GM12878 (cell line): ENCODE data around the gene SLC9C1. TPM values are rescaled to one million over a fixed set of nuclear protein-coding genes. Genes with fewer than 3 reads are reported as not detected.
A peak's percentile ranks its signal among the peaks of the same experiment; 100 is the strongest.

Experiments
- CREB1 ChIP-seq: IDR thresholded peaks from 2 replicates; pipeline ENCODE4 v1.6.1; 2012; ENCODE audit warnings: low read depth, mild to moderate bottlenecking, inconsistent platforms
- CTCF ChIP-seq, 3 experiments: IDR thresholded peaks in 2 of 3; conservative IDR thresholded peaks in 1 of 3; 2 replicates each; pipeline ENCODE4 v1.5.1; 2011; ENCODE audit warnings: low read depth in 3 of 3, low read length in 3 of 3, mild to moderate bottlenecking in 3 of 3, control low read depth in 2 of 3, moderate library complexity in 2 of 3, inconsistent platforms in 1 of 3, mixed read lengths in 1 of 3; ENCODE audit not compliant: control insufficient read depth in 2 of 3, insufficient read depth in 1 of 3; ENCODE audit errors: extremely low read depth in 1 of 3
- CUX1 ChIP-seq: IDR thresholded peaks from 2 replicates; pipeline ENCODE4 v1.6.1; 2012; ENCODE audit warnings: improper control_type of control experiment, low read depth, low read length; ENCODE audit not compliant: insufficient replicate concordance
- EGR1 ChIP-seq, 2 experiments: IDR thresholded peaks; 1 replicate in 1 of 2; 2 replicates in 1 of 2; pipeline ENCODE4 v1.6.1; 2011 to 2012; ENCODE audit warnings: low read depth in 2 of 2, low read length in 2 of 2, borderline replicate concordance in 1 of 2, mild to moderate bottlenecking in 1 of 2, moderate library complexity in 1 of 2
- IRF4 ChIP-seq: IDR thresholded peaks from 2 replicates; pipeline ENCODE4 v1.6.1; 2011; ENCODE audit warnings: low read depth, low read length
- POLR2A ChIP-seq: IDR thresholded peaks from 2 replicates; pipeline ENCODE4 v1.6.1; 2011; ENCODE audit warnings: low read depth, mild to moderate bottlenecking, low read length
- SMAD1 ChIP-seq: fragments of 450-650 bp; IDR thresholded peaks from 2 replicates; pipeline ENCODE4 v1.6.1; 2018; ENCODE audit warnings: mild to moderate bottlenecking, low read depth; ENCODE audit not compliant: partially characterized antibody
- TBL1XR1 ChIP-seq: IDR thresholded peaks from 2 replicates; pipeline ENCODE4 v1.6.1; 2012; ENCODE audit warnings: low read depth, low read length, improper control_type of control experiment
- YBX1 ChIP-seq: fragments of 450-650 bp; IDR thresholded peaks from 2 replicates; pipeline ENCODE4 v1.6.1; 2016; ENCODE audit warnings: antibody characterized with exemption
- ZNF24 ChIP-seq: fragments of 450-650 bp; IDR thresholded peaks from 2 replicates; pipeline ENCODE4 v1.6.1; 2017; ENCODE audit warnings: antibody characterized with exemption, mild to moderate bottlenecking
- ZNF592 ChIP-seq: fragments of 450-650 bp; IDR thresholded peaks from 2 replicates; pipeline ENCODE4 v1.6.1; 2017; ENCODE audit warnings: mild to moderate bottlenecking, moderate library complexity
- ZNF687 ChIP-seq: fragments of 450-650 bp; IDR thresholded peaks from 2 replicates; pipeline ENCODE4 v1.6.1; 2017; ENCODE audit warnings: mild to moderate bottlenecking, moderate library complexity
- polyA plus RNA-seq, 11 experiments: library from polyadenylated mRNA; depleted of rRNA in 4 of 11; unstranded in 6 of 11; stranded (reverse) in 5 of 11; fragments of >200 nt; fragmentation: Nextera tagmentation in 4 of 11; fragmentation: Illumina TruSeq in 1 of 11; extraction: Ambion mirVana in 4 of 11; extraction: Trizol in 1 of 11; gene quantifications; 1 replicate in 1 of 11; 2 replicates in 10 of 11; pipeline versions ENCODE4 v1.2.1 to v1.2.3, GENCODE V29; 2011 to 2016; ENCODE audit warnings: inconsistent platforms in 2 of 11, missing spikeins in 2 of 11, low read depth in 1 of 11
- total RNA-seq, 4 experiments: library from RNA; depleted of rRNA in 3 of 4; stranded (reverse); fragments of >200 nt in 3 of 4; fragmentation: Illumina TruSeq in 1 of 4; extraction: Trizol in 1 of 4; gene quantifications; 2 replicates each; pipeline versions ENCODE4 v1.2.1 to v1.2.3, GENCODE V29; 2013 to 2021

The SLC9C1 gene
- total and polyA plus RNA-seq, 10 of the 15 experiments (the other 5 are each of a cell fraction or from before 2014, with no cell fraction given), result not detected

GRCh38 chr3:112132975-112133448 is 161.0 kb downstream of the SLC9C1 start, which contains the start of gene GCSAM (continued):
- TF ChIP-seq CUX1, result peak; percentile 99
- TF ChIP-seq IRF4, result peak; percentile 89; the same call in 1 of the 2 replicates
- 0 out of 2 replicates have a peak, but pooled peaks have one; percentile 7 for TF ChIP-seq YBX1
- peak; percentile 67; the same call in 1 of the 2 replicates for TF ChIP-seq ZNF24
- TF ChIP-seq ZNF592, result no peak
- no peak for TF ChIP-seq CREB1
- TF ChIP-seq ZNF687, result peak; percentile 97
- TF ChIP-seq EGR1 (IDR thresholded peaks at IDR 0.05; ENCODE audit: borderline replicate concordance in 1 of 2, low read depth in 2 of 2, low read length in 2 of 2), result 0 out of 3 replicates have a peak, but pooled peaks of 1 of the 2 experiments have one; percentile 7
- TF ChIP-seq SMAD1, result peak; percentile 99
- peak; percentile 93 for TF ChIP-seq TBL1XR1
- TF ChIP-seq POLR2A, result peak; percentile 93
- no peak for TF ChIP-seq CTCF (IDR thresholded peaks at IDR 0.05 in 2 of 3, conservative IDR thresholded peaks at IDR 0.05 in 1 of 3; ENCODE audit: control insufficient read depth in 2 of 3, extremely low read depth in 1 of 3, insufficient read depth in 1 of 3, low read depth in 3 of 3, low read length in 3 of 3)
